ENCODE measurements around the gene ADGRA3. TPM values are rescaled to one million over a fixed set of nuclear protein-coding genes. Genes with fewer than 3 reads are reported as not detected.
A peak's percentile ranks its signal among the peaks of the same experiment; 100 is the strongest.
"Not testable (repeated sequence)": the region's sequence is repeated elsewhere in the genome, so short reads cannot be mapped to it uniquely, and the experiment has no call there.

Gene ADGRA3
- total RNA-seq, 1 experiment from 2014 or later = 41.2 TPM

DNA sequence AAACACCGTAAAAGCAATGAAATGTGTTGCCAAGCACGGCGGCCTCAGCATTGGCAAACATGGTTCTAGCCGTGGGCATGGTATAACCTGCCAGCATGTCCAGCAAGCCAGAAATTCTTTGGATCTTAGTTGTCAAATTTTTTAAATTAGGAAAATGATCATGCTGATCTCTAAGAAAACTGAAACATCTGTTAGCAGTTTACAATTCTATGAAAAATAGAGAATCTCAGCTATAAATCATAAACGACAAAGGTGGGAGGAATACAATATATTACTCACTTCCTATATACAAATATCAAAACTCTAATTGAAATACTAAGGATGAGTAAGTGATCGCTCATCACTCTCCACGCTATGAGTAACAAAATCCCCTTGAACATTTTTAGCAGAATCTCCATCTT lies 130.3 kb downstream of the ADGRA3 start:
- intact Hi-C loops (cut with micrococcal nuclease; ENCODE audit: unreplicated experiment) = no loop called here
- no peak overlapping the region for H3K4me3 ChIP-seq (ENCODE audit: low read depth in 2 of 2, low read length in 2 of 2)
- peaks cover 5% of the 10 kb centered on the region for H3K4me1 ChIP-seq (ENCODE audit: control insufficient read depth, insufficient read depth, low read length)
- ATAC-seq (peak; percentile 76), DNase-seq (ENCODE audit: low read depth, low spot score) (peak; percentile 15)
- in situ Hi-C loops (cut with HindIII; ENCODE audit: low pct_unique_long_range_greater_than_20kb, low sequenced_read_pairs) = no loop called here
- CTCF ChIA-PET = no interaction called here
- no peaks in the 10 kb centered on the region for H3K9me3 ChIP-seq (ENCODE audit: control insufficient read depth, insufficient read depth, low read depth, low read length)
- TF ChIP-seq, protein P1, sequence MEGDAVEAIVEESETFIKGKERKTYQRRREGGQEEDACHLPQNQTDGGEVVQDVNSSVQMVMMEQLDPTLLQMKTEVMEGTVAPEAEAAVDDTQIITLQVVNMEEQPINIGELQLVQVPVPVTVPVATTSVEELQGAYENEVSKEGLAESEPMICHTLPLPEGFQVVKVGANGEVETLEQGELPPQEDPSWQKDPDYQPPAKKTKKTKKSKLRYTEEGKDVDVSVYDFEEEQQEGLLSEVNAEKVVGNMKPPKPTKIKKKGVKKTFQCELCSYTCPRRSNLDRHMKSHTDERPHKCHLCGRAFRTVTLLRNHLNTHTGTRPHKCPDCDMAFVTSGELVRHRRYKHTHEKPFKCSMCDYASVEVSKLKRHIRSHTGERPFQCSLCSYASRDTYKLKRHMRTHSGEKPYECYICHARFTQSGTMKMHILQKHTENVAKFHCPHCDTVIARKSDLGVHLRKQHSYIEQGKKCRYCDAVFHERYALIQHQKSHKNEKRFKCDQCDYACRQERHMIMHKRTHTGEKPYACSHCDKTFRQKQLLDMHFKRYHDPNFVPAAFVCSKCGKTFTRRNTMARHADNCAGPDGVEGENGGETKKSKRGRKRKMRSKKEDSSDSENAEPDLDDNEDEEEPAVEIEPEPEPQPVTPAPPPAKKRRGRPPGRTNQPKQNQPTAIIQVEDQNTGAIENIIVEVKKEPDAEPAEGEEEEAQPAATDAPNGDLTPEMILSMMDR (IDR thresholded peaks at IDR 0.05) = no peak
- TF ChIP-seq REST (IDR thresholded peaks at IDR 0.05; ENCODE audit: insufficient read depth in 1 of 2, low read depth in 2 of 2, low read length in 1 of 2) (no peak), SIN3A (IDR thresholded peaks at IDR 0.05; ENCODE audit: borderline replicate concordance, insufficient read depth, low read depth, low read length) (no peak), POLR2AphosphoS5 (IDR thresholded peaks at IDR 0.05; ENCODE audit: low read depth, low read length) (no peak), TCF7L2 (IDR thresholded peaks at IDR 0.05; ENCODE audit: low read depth, low read length) (no peak)
- no peaks in the 10 kb centered on the region for H3K27me3 ChIP-seq (ENCODE audit: control insufficient read depth, insufficient read depth, low read length)
- H3K36me3 ChIP-seq (ENCODE audit: control insufficient read depth, insufficient read depth, low read length) = no peaks in the 10 kb centered on the region; the same call in none of the 2 replicates
- no TSS peak for BruUV-seq (replicated peaks)
- H3K27ac ChIP-seq (ENCODE audit: low read length) = no peak overlapping the region
- POLR2A ChIA-PET = no interaction called here

DNA sequence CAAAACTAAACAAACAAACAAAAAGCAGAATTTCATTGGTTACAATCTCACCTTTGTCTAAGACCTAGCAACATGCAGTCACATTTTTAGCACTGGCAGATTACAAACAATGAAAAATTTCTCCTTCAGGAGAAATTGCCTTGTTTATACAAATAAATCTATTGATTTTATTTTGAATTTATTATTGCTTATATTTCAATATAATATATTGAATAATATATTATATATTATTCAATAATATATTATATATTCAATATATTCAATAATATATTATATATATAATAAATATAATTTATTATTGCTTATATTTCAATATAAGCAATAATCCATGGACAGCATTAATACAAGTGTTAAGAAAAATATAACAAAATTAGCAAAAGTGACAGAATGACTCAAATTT lies 131.7 kb downstream of the ADGRA3 start:
- ATAC-seq (no peak), DNase-seq (ENCODE audit: low read depth, low spot score) (no peak)
- no peak for TF ChIP-seq SIN3A (IDR thresholded peaks at IDR 0.05; ENCODE audit: borderline replicate concordance, insufficient read depth, low read depth, low read length)
- peaks cover 5% of the 10 kb centered on the region for H3K4me1 ChIP-seq (ENCODE audit: control insufficient read depth, insufficient read depth, low read length)
- intact Hi-C loops (cut with micrococcal nuclease; ENCODE audit: unreplicated experiment) (no loop called here), in situ Hi-C loops (cut with HindIII; ENCODE audit: low pct_unique_long_range_greater_than_20kb, low sequenced_read_pairs) (no loop called here)
- H3K27me3 ChIP-seq (ENCODE audit: control insufficient read depth, insufficient read depth, low read length) = no peaks in the 10 kb centered on the region
- H3K4me3 ChIP-seq (ENCODE audit: low read depth in 2 of 2, low read length in 2 of 2) = no peak overlapping the region
- no peaks in the 10 kb centered on the region; the same call in none of the 2 replicates for H3K36me3 ChIP-seq (ENCODE audit: control insufficient read depth, insufficient read depth, low read length)
- no peak overlapping the region for H3K27ac ChIP-seq (ENCODE audit: low read length)
- ChIA-PET POLR2A (no interaction called here), CTCF (no interaction called here)
- no TSS peak for BruUV-seq (replicated peaks)
- no peaks in the 10 kb centered on the region for H3K9me3 ChIP-seq (ENCODE audit: control insufficient read depth, insufficient read depth, low read depth, low read length)

- ATAC-seq; H3K9me3 ChIP-seq (ENCODE audit: control insufficient read depth, insufficient read depth, low read depth, low read length); H3K36me3 ChIP-seq (ENCODE audit: control insufficient read depth, insufficient read depth, low read length); CTCF ChIA-PET; intact Hi-C loops (cut with micrococcal nuclease; ENCODE audit: unreplicated experiment); H3K27ac ChIP-seq (ENCODE audit: low read length); POLR2A ChIA-PET; DNase-seq (ENCODE audit: low read depth, low spot score); H3K4me3 ChIP-seq (ENCODE audit: low read depth in 2 of 2, low read length in 2 of 2); H3K27me3 ChIP-seq (ENCODE audit: control insufficient read depth, insufficient read depth, low read length); in situ Hi-C loops (cut with HindIII; ENCODE audit: low pct_unique_long_range_greater_than_20kb, low sequenced_read_pairs); BruUV-seq (replicated peaks); H3K4me1 ChIP-seq (ENCODE audit: control insufficient read depth, insufficient read depth, low read length): not testable (repeated sequence)
Measured at GRCh38 chr4:22382216-22382615, 133.7 kb downstream of the ADGRA3 start.
